K562 (cell line): ENCODE measurements around the gene FBLN2.

ENCODE experiments used
- CBFB ChIP-seq: sonication (generic); formaldehyde crosslinking; IDR thresholded peaks from 2 replicates; pipeline ENCODE4 v1.4.0; 2020; ENCODE audit warnings: mild to moderate bottlenecking, missing genetic modification reagents
- CTCF ChIP-seq, 3 experiments: IDR thresholded peaks in 2 of 3; conservative IDR thresholded peaks in 1 of 3; 2 replicates each; pipeline ENCODE4 v1.5.1; 2011 to 2012; ENCODE audit warnings: low read length in 3 of 3, mild to moderate bottlenecking in 3 of 3, control low read depth in 2 of 3, improper control_type of control experiment in 1 of 3, inconsistent platforms in 1 of 3, low read depth in 1 of 3, mixed read lengths in 1 of 3, moderate library complexity in 1 of 3; ENCODE audit not compliant: insufficient read depth in 2 of 3
- EP300 ChIP-seq: IDR thresholded peaks from 2 replicates; pipeline ENCODE4 v1.6.1; 2012; ENCODE audit warnings: low read length, improper control_type of control experiment
- ETV1 ChIP-seq: fragments of 450-650 bp; conservative IDR thresholded peaks from 2 replicates; pipeline ENCODE4 v1.6.1; 2016; ENCODE audit warnings: missing genetic modification characterization, control low read depth, low read depth, missing compliant biosample characterization
- FOSL1 ChIP-seq: fragments of 200-800 bp; sonication (Bioruptor generic); conservative IDR thresholded peaks from 2 replicates; pipeline ENCODE4 v1.6.1; 2016; ENCODE audit warnings: missing genetic modification characterization, missing compliant biosample characterization
- MAFK ChIP-seq: IDR thresholded peaks from 2 replicates; pipeline ENCODE4 v1.6.1; 2011; ENCODE audit warnings: low read length, improper control_type of control experiment
- NRF1 ChIP-seq, 2 experiments: fragments of 450-650 bp; IDR thresholded peaks in 1 of 2; conservative IDR thresholded peaks in 1 of 2; 2 replicates each; pipeline ENCODE4 v1.6.1; 2014; ENCODE audit warnings: mild to moderate bottlenecking in 2 of 2
- SRF ChIP-seq, 2 experiments: fragments of 250-450, 450-650 bp in 1 of 2; sonication (Bioruptor Pico) in 1 of 2; sonication (generic) in 1 of 2; formaldehyde crosslinking; IDR thresholded peaks; 2 replicates each; pipeline versions ENCODE4 v1.5.0 to v1.5.1; 2020 to 2022; ENCODE audit warnings: mild to moderate bottlenecking in 1 of 2, missing genetic modification reagents in 1 of 2
- ZNF175 ChIP-seq: fragments of 200-800 bp; sonication (Bioruptor generic); IDR thresholded peaks from 2 replicates; pipeline ENCODE4 v1.6.1; 2016; ENCODE audit warnings: low read depth, mild to moderate bottlenecking, missing genetic modification characterization, missing compliant biosample characterization
- TF ChIP-seq, protein P1 (sequence below): IDR thresholded peaks from 3 replicates; pipeline ENCODE4 v1.6.1; 2011; ENCODE audit warnings: borderline replicate concordance, mild to moderate bottlenecking; ENCODE audit not compliant: insufficient read length, insufficient read depth

- TF ChIP-seq SRF (CRISPR knock-in tag; IDR thresholded peaks at IDR 0.05) (no peak), FOSL1 (tag) (no peak), ZNF175 (CRISPR knock-in tag) (no peak), EP300 (peak; percentile 26; the same call in 1 of the 2 replicates), ETV1 (no peak), CTCF (IDR thresholded peaks at IDR 0.05 in 2 of 3, conservative IDR thresholded peaks at IDR 0.05 in 1 of 3; ENCODE audit: insufficient read depth in 2 of 3, low read depth in 1 of 3, low read length in 3 of 3) (no peak), CBFB (CRISPR knock-in tag) (no peak), MAFK (no peak), NRF1 (conservative IDR thresholded peaks at IDR 0.05 in 1 of 2, IDR thresholded peaks at IDR 0.05 in 1 of 2) (no peak)
- TF ChIP-seq, protein P1, sequence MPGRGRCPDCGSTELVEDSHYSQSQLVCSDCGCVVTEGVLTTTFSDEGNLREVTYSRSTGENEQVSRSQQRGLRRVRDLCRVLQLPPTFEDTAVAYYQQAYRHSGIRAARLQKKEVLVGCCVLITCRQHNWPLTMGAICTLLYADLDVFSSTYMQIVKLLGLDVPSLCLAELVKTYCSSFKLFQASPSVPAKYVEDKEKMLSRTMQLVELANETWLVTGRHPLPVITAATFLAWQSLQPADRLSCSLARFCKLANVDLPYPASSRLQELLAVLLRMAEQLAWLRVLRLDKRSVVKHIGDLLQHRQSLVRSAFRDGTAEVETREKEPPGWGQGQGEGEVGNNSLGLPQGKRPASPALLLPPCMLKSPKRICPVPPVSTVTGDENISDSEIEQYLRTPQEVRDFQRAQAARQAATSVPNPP, result no peak
Measured at GRCh38 chr3:13613343-13614190, 64.6 kb downstream of the FBLN2 start.
